ENCODE measurements around the gene RBM33.

Gene RBM33

GRCh38 chr7:155698633-155699032, 54.2 kb downstream of the RBM33 start:
- no peak for TF ChIP-seq CTCF (conservative IDR thresholded peaks at IDR 0.05)
- no peak overlapping the region for H3K27ac ChIP-seq

GRCh38 chr7:155699180-155699579, 54.7 kb downstream of the RBM33 start:
- TF ChIP-seq CTCF (conservative IDR thresholded peaks at IDR 0.05) = no peak
- no peak overlapping the region for H3K27ac ChIP-seq

DNA sequence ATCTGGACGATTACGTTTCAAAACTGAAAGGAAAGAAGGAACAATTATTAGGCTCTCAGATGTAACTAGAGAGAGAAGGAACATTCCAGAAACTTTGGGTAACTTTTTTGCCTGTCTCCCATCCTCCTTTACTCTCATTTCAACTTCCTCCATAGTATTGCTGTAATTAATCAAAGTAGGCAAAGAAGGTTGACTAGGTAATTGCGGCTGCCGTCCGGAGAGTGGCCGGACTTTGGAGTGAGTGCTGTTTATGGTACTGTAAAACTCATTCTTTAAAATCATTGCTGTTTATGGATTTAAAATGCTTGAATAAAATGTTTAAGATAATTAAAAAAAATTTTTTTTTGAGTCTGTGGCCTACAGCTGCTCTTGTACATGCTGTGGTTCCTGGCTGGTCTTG, 56.4 kb downstream of the RBM33 start:
- no peak for TF ChIP-seq CTCF (conservative IDR thresholded peaks at IDR 0.05)

GRCh38 chr7:155701972-155702544, 57.6 kb downstream of the RBM33 start:
- no peak overlapping the region for H3K27ac ChIP-seq
- no peak for TF ChIP-seq CTCF (conservative IDR thresholded peaks at IDR 0.05)

More for the DNA sequence above, 56.4 kb downstream of the RBM33 start:
- H3K27ac ChIP-seq = no peak overlapping the region

GRCh38 chr7:155702616-155703015, 58.2 kb downstream of the RBM33 start:
- no peak overlapping the region for H3K27ac ChIP-seq
- no peak for TF ChIP-seq CTCF (conservative IDR thresholded peaks at IDR 0.05)

DNA sequence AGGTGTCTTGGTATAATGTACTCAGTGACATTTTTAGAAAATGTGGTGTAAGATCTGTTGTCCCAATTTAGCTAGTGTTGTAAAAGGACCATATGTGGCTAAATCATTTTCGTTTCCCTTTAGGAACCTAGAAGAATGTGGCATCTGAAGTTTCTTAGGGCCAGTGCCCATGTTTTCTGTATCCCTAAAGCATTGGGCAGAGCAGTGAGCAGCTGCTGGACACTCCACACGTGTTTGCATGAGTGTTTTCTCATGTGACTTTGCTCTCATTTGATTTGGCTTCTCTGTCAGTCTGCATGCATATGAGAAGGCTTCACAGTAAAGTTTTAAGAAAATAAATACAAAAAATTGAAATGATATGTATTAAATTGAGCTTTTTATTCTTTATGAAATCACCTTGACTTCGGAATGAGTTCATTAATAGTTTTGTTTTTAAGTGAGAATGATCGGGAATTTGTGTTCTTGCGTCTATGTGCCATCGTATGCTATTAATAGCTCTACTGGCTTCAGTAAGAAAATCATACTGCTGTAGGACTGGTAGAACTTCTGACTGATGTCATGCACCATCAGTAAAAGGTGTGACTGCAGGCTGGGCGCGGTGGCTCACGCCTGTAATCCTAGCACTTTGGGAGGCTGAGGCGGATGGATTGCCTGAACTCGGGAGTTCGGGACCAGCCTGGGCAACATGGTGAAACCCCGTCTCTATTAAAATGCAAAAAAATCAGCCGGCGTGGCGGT, 61.3 kb downstream of the RBM33 start:
- no peak for TF ChIP-seq CTCF (conservative IDR thresholded peaks at IDR 0.05)
- no peak overlapping the region for H3K27ac ChIP-seq

GRCh38 chr7:155706376-155706775, 61.9 kb downstream of the RBM33 start:
- no peak overlapping the region for H3K27ac ChIP-seq
- no peak for TF ChIP-seq CTCF (conservative IDR thresholded peaks at IDR 0.05)
